Measurements from ENCODE around the gene RC3H2.

GRCh38 chr9:122897969-122898368 is 7.2 kb downstream of the RC3H2 start:
- TF ChIP-seq CTCF (IDR thresholded peaks at IDR 0.05): no peak
- TF ChIP-seq ELF4 (CRISPR knock-in tag; IDR thresholded peaks at IDR 0.05; ENCODE audit: low read depth): no peak
- TF ChIP-seq JUN (CRISPR knock-in tag; IDR thresholded peaks at IDR 0.05): no peak
- no peak for TF ChIP-seq MAX (CRISPR knock-in tag; IDR thresholded peaks at IDR 0.05)
- no peak for TF ChIP-seq ATF3 (CRISPR knock-in tag; conservative IDR thresholded peaks at IDR 0.05)

Data from WTC11 (cell line).